ENCODE results near the gene TRAP1. TPM values are rescaled to one million over a fixed set of nuclear protein-coding genes. Genes with fewer than 3 reads are reported as not detected.

The TRAP1 gene
- total RNA-seq, 1 experiment from 2014 or later = 382 TPM

DNA sequence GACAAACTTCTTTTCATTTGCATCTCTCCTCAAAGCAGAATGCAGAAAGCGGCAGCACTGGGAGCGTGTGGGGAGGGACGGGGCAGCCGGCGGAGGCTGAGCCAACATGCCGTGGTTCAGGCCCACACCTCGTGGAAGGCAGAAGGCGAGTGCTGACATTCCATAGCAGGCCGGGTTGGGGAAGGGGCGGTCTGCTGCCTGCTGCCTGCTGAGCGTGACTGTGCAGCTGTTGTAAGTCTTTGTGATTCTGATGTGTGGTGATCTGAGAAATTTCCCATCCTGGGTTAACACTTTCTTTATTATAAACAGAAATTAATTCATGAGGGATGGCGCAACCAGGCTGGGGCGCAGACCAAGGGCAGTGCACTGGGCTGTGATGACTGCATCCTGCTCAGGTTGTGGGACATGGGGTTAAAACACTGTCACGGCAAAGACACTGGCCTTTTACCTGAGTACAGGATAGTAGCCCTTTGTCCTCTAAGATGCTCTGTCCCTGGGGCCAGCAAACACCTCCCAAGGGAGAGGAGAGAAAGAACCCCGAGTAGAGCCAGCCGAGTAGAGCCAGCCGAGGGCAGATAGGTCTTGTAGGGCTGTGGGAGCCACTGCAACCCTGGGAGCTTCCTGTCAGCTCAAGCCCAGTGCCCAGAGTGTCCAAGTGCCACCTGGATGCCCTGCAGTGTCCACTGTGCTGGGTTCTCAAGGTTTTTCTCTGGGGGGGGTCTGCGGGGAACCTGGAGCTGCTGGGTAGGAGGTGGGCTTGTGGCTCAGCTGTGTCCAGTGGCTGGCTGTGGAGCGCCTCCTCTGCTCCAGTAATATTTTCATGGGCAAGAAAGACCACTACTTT is 71.6 kb downstream of the TRAP1 start:
- peak; percentile 48 for ATAC-seq
- intact Hi-C loops (cut with micrococcal nuclease) = no loop called here
- DNase-seq = no peak
- peak overlapping the region; percentile 65 for H3K4me2 ChIP-seq (ENCODE audit: low read length)
- BruUV-seq (replicated peaks) = no TSS peak
- no peaks in the 10 kb centered on the region for H3K79me2 ChIP-seq (ENCODE audit: low read length)
- peaks cover 4% of the 10 kb centered on the region; the same call in 1 of the 2 replicates for H4K20me1 ChIP-seq (ENCODE audit: low read length)
- no peaks in the 10 kb centered on the region for H3K36me3 ChIP-seq (ENCODE audit: low read depth, low read length)
- peaks cover 2% of the 10 kb centered on the region for H3F3A ChIP-seq (ENCODE audit: low read length, unreplicated experiment)
- POLR2A ChIA-PET (ENCODE audit: unreplicated experiment) = no interaction called here
- H3K27ac ChIP-seq (ENCODE audit: low read length) = peak overlapping the region; percentile 43
- H3K27me3 ChIP-seq (ENCODE audit: low read length) = no peaks in the 10 kb centered on the region
- no peak overlapping the region for H3K9ac ChIP-seq (ENCODE audit: low read length)
- H2AFZ ChIP-seq (ENCODE audit: low read length) = no peak overlapping the region
- no peaks in the 10 kb centered on the region for H3K9me3 ChIP-seq (ENCODE audit: low read length)
- CTCF ChIA-PET = interaction anchor here (0.7 kb wide), 1 partner anchor 119 kb away, joined by 3 read pairs; no protein-coding TSS in a partner anchor
- H3K4me3 ChIP-seq (ENCODE audit: low read length) = no peak overlapping the region
- TF ChIP-seq EZH2phosphoT487 (IDR thresholded peaks at IDR 0.05; ENCODE audit: borderline replicate concordance, low read length) = no peak
- TF ChIP-seq EZH2 (IDR thresholded peaks at IDR 0.05; ENCODE audit: low read length, unreplicated experiment) = no peak
- TF ChIP-seq, protein P1, sequence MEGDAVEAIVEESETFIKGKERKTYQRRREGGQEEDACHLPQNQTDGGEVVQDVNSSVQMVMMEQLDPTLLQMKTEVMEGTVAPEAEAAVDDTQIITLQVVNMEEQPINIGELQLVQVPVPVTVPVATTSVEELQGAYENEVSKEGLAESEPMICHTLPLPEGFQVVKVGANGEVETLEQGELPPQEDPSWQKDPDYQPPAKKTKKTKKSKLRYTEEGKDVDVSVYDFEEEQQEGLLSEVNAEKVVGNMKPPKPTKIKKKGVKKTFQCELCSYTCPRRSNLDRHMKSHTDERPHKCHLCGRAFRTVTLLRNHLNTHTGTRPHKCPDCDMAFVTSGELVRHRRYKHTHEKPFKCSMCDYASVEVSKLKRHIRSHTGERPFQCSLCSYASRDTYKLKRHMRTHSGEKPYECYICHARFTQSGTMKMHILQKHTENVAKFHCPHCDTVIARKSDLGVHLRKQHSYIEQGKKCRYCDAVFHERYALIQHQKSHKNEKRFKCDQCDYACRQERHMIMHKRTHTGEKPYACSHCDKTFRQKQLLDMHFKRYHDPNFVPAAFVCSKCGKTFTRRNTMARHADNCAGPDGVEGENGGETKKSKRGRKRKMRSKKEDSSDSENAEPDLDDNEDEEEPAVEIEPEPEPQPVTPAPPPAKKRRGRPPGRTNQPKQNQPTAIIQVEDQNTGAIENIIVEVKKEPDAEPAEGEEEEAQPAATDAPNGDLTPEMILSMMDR (conservative IDR thresholded peaks at IDR 0.05; ENCODE audit: low read depth, low read length) = no peak
- peaks cover 33% of the 10 kb centered on the region for H3K4me1 ChIP-seq (ENCODE audit: insufficient read depth, low read length)
- H3K9me2 ChIP-seq (replicated peaks; ENCODE audit: low read length) = no peaks in the 10 kb centered on the region

DNA sequence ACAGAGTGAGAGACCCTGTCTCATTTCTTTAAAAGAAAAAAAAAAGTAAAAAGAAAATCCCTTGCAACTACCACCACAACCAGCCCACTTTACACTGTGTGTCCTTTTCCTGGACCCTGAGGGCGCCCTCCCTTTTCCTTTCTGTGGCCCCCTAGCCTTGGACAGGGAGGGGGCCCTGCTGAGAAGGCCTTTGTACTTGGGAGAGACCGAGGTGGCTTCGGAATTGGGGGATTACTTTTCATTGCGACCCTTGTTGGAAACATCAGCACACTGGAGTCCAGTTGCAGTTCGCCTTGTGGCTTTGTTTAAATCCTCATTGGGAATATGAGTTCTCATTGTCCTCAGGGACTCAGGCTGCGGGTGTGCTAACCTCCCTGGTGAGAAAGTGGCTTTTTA is 72.2 kb downstream of the TRAP1 start:
- ChIA-PET CTCF (no interaction called here), POLR2A (ENCODE audit: unreplicated experiment) (no interaction called here)
- ATAC-seq (no peak), DNase-seq (no peak)
- TF ChIP-seq, protein P1 (conservative IDR thresholded peaks at IDR 0.05; ENCODE audit: low read depth, low read length) = no peak
- no peak for TF ChIP-seq EZH2 (IDR thresholded peaks at IDR 0.05; ENCODE audit: low read length, unreplicated experiment)
- TF ChIP-seq EZH2phosphoT487 (IDR thresholded peaks at IDR 0.05; ENCODE audit: borderline replicate concordance, low read length) = no peak
- H3K9ac ChIP-seq (ENCODE audit: low read length) = no peak overlapping the region
- H3K27ac ChIP-seq (ENCODE audit: low read length) = no peak overlapping the region
- H4K20me1 ChIP-seq (ENCODE audit: low read length) = peaks cover 4% of the 10 kb centered on the region; the same call in 1 of the 2 replicates
- H3K79me2 ChIP-seq (ENCODE audit: low read length) = no peaks in the 10 kb centered on the region
- BruUV-seq (replicated peaks) = no TSS peak
- H3K4me2 ChIP-seq (ENCODE audit: low read length) = no peak overlapping the region
- no peak overlapping the region for H2AFZ ChIP-seq (ENCODE audit: low read length)
- H3K4me1 ChIP-seq (ENCODE audit: insufficient read depth, low read length) = peaks cover 33% of the 10 kb centered on the region
- intact Hi-C loops (cut with micrococcal nuclease) = no loop called here
- H3K9me2 ChIP-seq (replicated peaks; ENCODE audit: low read length) = no peaks in the 10 kb centered on the region
- H3K36me3 ChIP-seq (ENCODE audit: low read depth, low read length) = no peaks in the 10 kb centered on the region
- no peaks in the 10 kb centered on the region for H3K9me3 ChIP-seq (ENCODE audit: low read length)
- H3K27me3 ChIP-seq (ENCODE audit: low read length) = no peaks in the 10 kb centered on the region
- peaks cover 2% of the 10 kb centered on the region for H3F3A ChIP-seq (ENCODE audit: low read length, unreplicated experiment)
- no peak overlapping the region for H3K4me3 ChIP-seq (ENCODE audit: low read length)

All from PC-3 (cell line).